IPS DF 19.7 (cell line): ENCODE results near the gene RAB37.

ENCODE experiments used
- DNase-seq: peaks from one replicate; pipeline ENCODE4 v3.0.0-alpha.2; 2013; ENCODE audit warnings: low read depth, low spot score

RAB37 gene

GRCh38 chr17:74777901-74778515 is 41.0 kb downstream of the RAB37 start:
- no peak for DNase-seq

DNA sequence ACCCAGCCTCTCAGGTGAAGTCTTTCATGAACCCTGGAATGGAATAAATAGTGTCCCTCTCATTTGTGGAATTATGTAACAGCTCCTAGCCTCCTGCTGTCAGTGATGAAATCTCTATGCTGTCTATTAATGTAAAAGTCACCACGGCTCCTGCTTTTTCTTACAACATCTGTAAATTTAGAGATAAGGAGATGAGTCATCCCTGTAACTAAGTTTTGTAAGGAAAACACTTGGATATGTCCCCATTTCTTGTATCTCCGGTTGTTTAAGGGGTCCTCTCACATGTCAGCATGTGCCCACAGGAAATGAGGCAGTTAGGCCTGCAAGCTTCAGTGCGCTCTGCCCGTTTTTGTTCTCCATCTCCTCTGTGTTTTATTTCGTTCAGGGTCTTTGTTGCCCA is 41.9 kb downstream of the RAB37 start:
- DNase-seq = no peak

DNA sequence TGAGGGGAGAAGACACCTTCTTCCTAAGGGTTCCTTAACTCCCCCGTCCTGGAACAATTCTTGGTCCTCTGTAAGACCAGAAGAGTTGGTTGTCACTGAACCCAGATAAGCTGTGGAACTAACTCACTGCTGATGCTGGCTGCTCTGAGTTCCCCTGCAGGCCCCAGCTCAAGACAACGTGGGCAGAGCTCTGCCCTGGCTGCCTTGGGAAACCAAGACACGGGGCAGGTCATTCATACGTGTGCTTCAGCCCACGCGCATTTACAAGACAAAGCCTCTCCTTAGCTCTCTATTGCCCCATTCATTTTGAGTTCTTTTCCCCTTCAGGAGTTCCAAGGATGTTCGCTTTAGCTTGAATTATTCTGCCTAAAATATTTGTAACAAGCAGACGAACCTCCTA is 42.4 kb downstream of the RAB37 start:
- no peak for DNase-seq

GRCh38 chr17:74779948-74780400 is 42.9 kb downstream of the RAB37 start:
- DNase-seq = no peak

DNA sequence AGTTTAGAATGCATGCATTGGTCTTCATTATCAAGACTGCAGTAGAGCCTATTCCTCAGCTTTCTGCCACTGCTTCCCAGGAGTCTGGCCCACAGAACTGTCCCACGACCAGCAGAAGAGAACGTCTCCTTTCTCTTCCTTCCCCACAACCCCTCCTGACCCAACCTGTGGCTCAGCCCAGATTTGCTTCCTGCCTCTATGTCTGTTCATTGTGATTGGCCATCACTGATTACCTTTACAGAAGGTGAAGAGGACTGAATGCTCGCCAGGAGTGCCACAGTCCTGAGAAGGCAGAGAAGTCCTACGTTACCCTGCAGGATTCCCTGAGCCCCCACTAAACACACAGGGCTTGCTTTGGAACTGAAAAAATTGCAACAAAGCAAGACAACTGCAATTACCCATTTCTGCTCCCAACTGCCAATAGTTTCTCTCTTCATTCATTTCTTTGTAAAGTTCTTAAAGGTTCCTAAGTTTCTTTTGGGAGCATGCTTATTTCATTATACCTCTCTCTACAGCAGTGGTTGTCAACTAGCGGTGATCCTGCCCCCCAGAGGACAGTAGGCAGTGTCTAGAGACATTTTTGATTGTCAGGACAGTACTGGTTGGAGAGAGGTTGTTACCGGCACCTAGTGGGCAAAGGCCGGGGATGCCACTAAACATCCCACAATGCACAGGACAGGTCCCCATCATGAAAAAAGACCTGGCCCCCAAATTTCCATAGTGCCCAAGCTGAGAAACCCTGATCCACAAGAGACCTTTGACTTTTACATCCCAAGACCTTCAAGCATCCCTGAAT is 43.6 kb downstream of the RAB37 start:
- no peak for DNase-seq

DNA sequence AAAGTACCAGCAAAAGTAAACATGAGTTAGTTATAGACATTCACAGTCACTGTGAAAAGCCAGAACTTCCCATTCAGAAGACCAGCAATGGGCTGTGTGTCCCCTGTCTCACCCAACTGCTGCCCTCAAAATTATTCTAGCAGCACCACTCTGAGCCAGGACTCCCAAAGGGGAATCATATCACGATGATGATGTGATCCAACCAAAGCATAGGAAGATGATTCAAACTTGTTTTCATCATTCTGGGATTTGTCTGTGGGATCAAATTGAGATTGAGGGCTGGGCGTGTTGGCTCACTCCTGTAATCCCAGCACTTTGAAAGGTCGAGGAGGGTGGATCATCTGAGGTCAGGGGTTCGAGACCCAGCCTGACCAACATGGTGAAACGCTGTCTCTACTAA is 45.5 kb downstream of the RAB37 start:
- DNase-seq = no peak

- no peak for DNase-seq
Observed at GRCh38 chr17:74784125-74784810, 47.2 kb downstream of the RAB37 start.

GRCh38 chr17:74785096-74785980 is 48.3 kb downstream of the RAB37 start:
- DNase-seq = no peak

DNA sequence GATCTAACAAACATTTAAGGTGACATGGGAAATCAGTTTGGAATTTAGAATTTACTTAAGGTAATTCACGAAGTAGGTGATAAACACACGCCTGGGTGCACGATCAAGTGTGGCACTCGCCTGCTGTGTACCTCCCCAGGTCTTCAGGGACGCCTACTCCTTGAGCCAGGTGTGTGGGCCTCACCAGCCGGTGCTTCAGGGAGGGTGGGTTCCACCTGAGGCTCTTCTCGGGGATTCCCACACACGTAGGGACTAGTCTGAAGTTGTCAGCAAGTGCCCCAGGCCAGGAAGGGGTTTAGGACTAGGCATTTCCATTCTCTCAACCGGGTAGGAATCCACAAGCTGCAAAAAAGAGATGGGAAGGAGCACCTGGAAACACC is 48.9 kb downstream of the RAB37 start:
- no peak for DNase-seq

- no peak for DNase-seq
Observed at GRCh38 chr17:74786431-74787055, 49.5 kb downstream of the RAB37 start.

DNA sequence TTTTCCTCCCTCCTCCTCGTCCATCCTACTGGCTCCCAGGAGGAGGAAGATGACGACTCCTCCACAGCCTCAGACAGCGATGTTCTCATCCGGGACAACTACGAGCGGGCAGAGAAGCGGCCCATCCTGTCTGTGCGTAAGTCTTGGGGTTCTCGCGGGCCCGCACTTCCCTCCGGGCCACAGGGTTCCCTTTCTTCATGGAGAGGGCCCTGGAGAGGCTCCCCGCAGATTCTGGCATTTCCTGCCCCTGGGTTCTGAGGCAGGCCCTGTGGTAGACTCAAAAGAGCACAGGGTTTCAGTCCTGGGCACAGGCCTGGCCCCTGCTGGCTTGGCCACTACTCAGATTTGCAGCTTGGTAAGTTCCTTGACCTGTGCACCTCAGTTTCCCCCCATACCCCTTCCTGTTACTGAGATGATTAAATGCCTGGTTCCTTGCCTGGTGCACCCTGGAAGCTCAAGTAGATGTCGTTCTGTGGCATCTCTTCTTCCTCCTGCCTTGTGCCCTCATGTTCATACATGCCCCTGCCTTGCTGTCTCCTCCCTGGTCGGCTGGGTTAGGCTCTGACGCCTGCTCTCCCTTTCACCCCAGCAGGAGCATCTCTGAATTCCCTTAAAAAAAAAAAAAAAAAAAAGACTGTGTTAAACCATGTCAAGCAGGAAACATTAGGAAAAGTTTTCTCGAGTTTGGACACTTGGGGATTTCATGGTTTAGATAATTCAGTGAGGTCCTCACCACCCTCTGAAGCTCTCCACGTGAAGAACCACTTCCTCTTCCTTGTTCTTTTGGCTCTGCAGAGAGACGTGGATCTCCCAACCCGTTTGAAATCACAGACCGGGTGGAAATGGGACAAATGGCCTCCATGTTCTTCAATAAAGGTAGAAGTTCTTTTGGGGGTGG is 53.4 kb downstream of the RAB37 start:
- no peak for DNase-seq

DNA sequence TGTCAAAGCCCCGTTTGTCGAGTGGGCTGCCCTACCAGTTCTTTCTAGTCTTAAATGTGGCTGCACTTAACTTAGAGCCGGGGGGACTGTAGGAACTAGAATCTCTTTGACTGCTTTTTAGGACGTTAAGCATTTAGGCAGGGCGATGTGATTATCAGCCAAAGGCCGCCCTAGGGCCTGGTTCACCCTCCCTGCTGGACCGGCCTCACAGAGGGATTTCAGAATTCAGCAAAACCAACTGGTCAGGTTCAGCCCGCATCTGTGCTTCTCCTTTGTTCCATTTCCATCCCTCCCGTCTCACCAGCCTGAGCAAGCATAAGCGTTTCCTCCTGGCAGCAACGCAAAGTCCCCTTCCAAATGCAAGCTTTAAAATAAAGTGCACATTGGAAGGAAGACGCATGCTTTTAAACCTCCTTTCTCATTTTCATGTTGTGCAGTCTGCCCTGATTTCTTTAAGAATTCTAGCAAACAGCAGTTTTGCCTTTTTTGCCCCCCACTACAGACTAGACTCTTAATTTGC is 55.6 kb downstream of the RAB37 start:
- no peak for DNase-seq

- no peak for DNase-seq
Observed at GRCh38 chr17:74795327-74796020, 58.4 kb downstream of the RAB37 start.

DNA sequence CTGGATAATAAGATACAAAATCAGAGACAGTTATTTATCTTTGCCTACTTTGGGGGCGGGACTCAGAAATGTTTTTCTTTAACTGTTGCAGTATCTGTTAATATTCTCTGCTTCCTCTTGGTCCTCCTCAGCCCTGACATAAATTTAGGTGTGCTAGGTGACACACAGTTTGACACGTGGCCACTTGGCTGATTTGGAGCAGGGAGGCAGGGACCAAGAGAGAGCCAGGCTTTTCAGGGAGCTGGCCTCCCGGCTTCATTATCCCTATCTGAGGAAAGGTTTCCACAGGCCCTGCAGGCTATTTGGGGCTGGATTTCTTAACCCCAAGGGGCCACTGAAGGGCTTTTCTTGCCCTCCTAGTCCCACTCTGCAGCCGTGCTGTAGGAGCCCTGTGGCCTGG is 59.2 kb downstream of the RAB37 start:
- DNase-seq = no peak

DNA sequence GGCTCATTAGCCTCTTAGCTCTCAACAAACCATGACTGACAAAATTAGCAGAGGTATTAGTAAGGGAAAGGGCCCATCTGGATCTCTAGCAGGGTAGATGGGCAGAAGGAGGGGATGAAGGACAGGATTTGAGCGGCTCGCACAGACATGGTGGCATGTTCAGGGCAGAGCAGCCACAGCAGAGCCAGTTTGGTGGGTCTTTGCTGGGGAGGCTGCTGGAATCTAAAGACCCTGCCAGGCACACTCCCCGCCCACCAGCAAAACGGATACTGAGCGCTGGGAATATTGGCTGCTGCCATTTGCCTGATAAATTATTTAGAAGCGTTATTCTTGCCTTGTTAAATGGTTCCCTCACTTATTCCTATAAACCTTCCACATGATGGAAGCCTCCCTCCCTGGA is 59.8 kb downstream of the RAB37 start:
- DNase-seq = no peak
